GM21367 (cell line): ENCODE data around the gene UBE2QL1.

Source experiments
- ATAC-seq: cut with Tn5 transposase; IDR thresholded peaks from one replicate; pipeline ENCODE4 v1.9.1; 2021; ENCODE audit not compliant: unreplicated experiment

The UBE2QL1 gene

DNA sequence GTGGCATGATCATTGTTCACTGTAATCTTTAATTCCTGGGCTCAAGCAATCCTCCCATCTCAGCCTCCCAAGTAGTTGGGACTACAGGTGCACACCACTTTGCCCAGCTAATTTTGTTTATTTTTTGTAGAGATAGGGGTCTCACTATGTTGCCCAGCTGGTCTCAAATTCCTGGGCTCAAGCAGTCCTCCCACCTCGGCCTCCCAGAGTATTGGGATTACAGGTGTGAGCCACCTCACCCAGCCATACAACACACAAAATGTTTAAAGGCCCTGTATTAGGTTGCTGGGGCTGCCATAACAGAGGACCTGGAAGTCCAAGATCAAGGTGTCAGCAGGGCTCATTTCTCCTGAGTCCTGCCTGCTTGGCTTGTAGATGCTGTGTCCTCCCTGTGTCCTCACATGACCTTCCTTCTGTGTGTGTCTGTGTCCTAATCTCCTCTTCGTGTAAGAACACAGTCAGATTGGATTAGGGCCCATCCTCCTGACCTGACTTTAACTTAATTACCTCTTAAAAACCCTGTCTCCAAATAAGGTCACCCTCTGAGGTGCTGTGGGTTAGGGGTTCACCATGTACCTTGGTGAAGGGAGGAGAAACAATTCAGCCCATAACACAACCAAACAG lies 5.4 kb downstream of the UBE2QL1 start:
- ATAC-seq = no peak

DNA sequence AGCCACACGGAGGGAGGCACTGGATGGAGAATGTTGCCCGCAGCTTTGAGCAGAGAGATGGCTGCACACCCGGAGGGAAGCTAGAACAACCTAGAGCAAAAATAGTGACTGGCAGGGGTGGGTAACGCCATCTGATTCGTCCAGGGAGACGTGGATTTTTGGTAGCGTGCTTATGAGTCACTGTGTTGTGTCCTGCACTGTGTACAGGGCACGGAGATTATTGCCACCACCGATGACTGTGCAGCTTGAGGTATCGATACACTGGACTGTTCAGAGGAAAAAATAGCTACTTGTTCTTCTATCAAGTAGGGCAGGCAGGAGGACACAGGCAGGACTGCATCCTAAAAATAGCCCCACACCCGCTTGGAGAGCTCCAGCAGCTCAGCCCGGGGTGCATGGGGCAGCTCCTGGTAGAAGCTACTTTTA lies 6.0 kb downstream of the UBE2QL1 start:
- no peak for ATAC-seq

DNA sequence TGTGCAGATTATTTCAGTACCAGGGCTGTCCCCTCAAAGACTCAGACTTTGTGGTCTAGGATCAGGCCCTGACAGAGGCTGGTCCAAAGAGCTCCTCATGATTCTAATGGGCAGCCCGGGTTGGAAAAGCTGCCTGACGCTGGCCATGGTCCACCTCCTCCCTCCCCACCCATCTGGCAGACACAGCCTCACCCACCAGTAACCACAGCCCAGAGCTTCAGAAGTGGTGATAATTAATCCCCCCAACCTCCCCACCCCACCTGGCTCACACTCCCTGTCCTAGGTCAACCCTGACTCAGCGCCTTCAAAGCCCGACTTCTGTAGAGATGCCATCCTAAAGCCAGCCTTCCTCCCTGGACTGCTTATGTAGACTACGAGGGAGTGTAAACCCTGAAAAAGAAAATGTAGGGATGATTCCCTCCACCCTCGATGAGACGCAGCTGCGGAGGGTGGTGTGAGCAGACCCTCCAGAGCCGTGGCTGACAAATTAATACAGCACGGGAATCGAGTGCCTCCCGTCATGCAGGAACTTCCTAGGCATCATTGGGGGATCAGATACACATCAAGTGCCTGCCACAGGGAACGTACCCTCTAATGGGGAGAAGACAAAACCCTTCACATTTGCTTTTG lies 7.0 kb downstream of the UBE2QL1 start:
- ATAC-seq = no peak

DNA sequence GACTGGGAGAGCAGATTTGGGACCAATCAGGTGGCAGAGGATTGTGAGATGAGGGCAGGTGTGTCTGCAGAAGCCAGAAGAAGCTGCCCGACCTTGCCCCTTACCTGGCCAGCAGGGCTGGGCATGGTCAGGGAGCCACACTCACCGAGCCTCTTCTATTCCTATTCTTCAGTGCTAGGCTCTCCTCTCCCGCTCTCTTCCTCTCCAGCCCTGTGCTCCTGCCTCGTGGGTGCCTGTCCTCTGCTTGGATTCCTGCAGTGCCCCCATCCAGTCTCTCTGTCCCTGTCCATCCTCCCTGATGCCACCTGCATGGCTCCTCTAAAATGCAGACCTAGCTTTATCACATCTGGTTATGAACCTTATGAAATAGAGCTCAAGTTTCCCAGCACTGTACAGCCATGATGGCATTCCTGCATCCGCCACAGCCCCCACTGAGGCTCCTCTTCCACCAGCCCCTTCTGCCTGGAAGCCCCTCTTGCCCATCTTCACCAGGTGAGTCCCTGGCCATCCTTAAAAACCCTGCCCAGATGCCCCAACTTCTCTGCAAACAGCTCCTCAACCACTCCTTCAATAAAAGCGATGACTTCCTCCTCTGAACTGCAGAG lies 8.2 kb downstream of the UBE2QL1 start:
- ATAC-seq = no peak

DNA sequence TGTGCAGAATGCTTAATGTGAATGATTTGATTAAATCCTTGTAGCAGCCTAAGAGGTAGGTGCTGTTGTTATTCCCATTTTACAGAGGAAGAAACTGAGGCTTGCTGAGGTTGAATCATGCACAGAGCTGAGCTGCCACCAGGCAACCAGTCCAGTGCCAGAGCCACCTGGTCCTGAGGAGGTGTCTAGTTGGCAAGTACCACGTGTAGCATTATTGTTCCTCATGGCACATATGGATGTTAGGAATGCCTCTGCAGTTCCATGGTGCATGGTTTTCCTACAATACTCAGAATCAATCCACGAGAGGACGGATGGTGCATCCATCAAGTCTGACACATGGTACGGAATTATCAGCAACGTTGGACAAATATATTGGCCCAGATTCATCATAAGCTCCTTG lies 8.9 kb downstream of the UBE2QL1 start:
- no peak for ATAC-seq

DNA sequence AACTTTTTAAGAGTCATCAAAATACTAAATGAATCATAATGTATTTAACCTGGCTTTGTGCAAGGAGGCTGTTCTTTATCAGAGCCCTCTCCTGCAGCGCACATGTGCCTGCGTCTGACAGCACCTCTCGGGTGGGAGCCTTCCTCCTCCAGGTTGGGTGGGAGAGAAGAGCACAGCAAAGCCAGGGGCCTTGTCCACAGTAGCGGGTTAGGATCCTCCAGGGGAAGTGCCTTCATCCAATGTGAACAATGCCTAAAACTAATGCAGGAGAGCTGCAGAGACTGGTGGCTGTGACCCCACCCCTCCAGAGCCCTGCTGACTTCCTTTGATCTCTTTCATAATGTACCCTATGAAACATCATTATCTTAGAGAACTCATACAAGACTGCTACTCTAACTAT lies 10.2 kb downstream of the UBE2QL1 start:
- no peak for ATAC-seq

DNA sequence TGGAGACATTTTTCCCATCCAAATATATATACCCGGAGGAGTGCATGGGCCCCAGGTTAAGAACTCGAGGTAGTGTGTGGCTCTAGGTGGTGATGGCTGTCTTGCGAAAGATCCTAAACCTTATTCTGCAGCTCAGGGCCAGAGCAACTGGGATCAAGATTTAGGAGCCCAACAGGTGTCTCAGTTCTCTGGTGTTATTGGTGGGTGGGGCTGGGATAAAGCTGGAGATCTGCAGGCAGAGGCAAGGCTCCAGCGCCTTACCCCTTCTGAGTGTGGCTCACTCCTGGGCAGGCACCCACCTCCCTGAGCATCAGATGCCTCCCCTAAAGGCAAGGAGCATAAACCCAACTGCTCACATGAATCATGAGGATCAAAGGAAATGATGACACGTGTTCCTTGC lies 11.2 kb downstream of the UBE2QL1 start:
- no peak for ATAC-seq

DNA sequence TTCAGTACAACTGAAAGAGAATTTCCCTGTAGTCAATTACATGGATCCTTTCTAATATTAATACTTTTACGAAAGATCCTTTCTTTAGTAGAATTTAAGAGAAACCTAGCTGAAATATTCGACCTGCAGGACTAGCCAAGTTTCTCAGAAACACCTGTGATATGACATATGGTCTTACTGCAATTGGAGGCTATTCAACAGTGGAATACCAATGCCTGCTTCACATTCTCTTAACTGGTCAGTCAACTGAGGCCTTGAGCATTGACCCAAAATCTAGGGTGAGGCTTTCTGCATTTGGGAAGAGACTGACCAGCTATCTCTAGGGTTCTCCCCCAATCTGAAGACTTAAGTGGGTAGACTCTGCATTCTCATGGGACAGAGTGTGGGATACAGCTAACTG lies 12.3 kb downstream of the UBE2QL1 start:
- no peak for ATAC-seq

DNA sequence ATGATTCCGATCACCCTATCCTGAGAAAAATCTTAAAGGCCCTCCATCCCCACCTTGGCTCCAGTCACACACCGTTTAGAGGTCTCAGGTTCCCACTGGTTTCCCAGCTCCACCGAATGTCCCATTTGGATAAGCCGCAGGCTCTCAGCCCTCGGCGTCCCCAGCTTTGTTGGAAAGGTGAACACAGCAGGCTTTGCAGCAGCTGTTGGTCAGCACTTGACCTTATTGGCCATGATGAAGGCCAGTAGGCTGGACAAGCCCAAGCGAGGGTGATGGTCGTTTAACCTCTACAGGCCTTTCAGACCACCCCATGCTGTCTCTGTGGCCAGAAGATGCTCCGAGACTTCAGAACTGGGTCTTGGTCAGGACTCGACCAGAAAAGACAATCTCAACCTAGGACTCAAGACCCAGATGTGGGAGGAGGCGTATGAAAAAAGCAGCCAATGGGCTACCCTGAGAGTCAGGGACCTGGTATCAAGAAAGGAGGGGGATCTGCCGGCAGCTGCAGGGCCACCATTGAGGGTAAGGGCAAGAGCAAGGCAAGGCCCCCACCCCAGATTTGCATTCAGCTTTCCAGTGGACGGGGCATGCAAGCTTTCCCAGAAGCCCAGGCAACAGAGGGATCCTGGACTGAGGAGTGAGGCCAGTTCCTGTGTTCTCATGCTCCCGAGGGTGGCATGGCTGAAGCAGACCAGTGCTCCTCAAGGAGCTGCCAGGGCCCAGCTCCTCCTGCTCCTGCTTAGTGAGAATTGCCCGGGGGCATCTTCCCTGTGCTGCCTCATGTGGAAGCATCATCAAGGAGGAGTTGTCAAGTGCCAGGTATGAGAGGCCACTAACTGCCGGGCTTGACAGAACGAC lies 13.4 kb downstream of the UBE2QL1 start:
- no peak for ATAC-seq

DNA sequence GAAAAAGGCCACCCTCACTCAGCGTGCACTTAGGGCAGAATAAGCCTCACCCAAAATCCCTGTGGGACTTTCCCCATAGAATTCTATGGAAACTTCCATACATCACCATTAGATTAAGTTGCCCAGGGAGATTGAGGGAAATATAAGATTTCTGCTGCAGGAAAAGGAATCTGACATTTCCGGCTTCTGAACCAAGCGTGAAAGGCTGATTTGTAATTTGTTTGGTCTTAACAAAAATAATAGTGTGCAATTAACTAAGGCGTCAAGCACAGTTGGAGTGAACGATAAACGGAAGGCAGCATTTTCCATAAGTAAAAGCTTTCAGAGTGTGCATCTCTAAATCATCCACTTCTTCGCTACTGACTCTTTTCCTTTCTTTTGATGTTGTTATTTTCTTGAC lies 14.0 kb downstream of the UBE2QL1 start:
- no peak for ATAC-seq

DNA sequence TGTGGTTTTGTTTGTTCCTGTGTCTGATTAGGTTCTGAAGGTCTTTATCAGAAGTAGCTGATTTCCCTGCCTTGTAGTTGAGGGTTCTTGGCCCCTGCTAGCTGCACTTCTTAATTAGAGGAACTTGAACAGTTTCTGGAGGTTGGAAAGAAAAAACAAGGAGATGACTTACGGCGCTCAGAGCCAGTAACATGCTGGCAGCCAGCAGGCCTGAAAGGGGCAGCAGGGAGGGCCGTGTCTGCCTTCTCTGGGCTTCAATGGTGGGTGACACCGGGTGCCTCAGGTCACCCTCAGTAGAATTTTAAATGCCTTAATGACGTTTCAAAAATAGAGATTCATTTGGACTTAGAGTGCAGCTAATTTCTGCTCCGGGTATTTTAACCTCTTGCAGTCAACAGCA lies 15.8 kb downstream of the UBE2QL1 start:
- ATAC-seq = no peak

DNA sequence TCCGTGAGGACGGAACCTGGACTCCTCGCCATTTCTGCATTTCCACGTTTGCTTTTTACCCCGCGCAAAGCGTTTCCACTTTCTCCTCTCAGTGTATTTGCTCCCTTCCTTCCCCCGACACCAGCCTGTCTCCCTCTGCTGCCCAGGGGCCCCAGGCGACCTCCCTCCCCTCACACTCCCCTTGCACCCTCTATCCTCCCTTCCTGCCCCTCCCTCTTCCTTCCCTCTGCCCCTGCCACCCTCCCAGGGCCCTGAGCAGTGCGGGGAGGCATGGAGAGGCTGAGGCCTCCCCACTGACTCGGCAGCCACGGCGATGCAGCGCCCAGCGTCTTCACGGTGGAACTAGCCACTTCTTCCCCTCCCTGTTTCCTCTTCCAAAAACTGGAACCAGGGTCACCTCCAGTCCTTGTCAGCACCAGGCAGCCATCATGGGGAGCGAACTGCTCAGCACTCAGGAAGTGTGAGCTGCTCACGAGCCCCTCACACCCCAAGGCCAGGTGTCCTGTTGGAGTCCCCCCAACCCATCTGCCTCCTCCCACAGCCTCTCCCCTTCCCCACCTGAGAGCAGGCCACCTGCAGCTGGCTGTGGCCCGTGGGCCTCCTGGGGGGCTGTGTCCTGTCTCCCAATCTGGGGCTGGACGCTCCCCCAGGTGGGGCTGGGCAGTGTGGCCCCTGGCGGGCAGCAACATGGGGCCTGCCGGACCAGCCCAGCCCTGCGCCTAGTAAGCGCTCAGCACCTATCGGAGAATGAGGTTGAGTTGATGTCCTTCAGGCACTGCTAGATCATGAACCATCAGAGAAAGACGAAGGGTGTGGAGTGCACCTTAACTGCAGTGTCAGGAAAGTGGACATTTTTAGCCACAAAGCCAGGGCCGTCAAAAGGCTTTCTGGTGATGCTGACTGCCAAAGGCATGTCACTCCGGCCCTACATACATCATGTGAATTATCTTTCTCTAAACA lies 17.5 kb downstream of the UBE2QL1 start:
- ATAC-seq = no peak

DNA sequence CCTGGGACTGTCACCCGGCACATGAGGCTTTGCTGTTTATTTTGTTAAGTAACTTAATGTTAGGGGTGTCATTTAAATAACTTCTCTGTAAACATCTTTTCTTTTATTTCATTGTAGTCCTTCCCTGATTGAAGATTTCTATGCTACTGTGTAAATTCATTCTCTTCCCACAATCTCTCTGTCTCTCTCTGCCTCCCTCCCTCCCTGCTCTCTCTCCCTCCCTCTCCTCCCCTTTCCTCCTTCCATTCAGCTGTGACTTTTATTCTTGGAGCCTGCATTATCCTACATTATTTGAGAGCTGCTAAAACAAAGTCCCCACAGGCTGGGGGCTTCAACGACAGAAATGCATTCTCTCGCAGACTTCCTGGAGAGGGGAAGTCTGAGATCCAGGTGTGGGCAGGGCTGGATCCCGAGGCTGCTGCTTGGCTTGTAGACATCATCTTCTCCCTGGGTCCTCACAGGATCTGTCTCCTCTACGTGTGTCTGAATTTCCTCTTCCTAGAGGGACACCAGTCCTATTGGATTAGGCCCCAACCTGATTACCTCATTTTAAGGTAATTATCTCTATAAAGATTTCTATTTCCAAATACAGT lies 18.4 kb downstream of the UBE2QL1 start:
- no peak for ATAC-seq

DNA sequence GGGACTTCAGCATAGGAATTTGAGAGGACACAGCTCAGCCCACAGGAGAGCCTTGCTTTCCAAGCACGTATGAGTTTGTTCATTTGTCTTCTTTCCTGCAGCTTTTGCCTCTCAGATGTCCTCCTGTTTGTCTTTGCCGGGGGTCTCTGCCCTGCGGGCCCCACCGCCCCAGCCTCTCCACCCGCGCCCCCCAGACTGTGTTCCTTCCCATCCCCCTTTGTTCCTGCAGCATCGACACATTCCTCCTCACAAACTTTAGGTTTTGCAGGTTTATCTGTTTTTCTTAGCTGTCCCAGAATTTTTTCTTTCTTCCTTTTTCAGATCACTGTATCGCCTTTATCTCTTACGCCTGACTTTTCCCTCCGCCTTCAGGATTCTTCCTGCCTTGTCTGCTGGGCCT lies 18.9 kb downstream of the UBE2QL1 start:
- ATAC-seq = no peak

DNA sequence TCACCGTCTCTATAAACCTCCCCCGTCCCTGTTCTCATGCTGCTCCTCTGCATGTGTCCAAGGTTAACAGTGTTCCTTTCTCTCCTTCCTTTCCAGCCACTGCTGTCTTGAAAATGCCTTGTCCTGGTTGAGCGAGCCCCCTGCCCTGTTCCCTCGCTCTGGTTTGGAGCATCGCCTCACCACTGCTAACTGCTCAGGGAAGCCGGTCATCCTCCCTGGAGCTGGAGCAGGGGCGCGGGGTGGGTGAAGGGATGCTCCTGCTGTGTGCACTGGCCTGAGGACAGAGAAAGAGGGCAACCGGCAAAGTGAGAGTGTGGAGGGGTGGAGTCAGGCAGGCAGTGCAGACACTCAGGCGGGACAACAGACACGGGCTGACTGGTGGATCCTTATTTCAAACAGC lies 19.4 kb downstream of the UBE2QL1 start:
- no peak for ATAC-seq

DNA sequence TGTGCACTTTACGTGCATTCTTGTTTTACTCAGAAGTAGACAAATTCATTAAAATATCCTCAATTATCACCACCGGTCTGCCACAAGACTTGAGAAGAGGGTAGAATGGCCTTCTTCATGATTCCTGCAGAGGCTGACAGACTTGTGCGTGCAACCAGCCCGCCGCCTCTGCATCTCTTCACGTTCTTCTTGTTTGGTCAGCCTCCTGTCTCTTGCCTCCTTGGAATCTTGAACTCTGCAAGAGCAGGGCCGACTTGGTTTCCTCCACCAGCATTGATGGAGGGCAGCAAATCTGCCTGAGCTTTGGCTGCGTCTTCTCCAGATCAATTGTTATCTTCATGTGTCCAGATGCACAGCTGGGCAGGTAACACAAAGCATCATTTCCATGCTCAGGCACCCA lies 20.2 kb downstream of the UBE2QL1 start:
- no peak for ATAC-seq

DNA sequence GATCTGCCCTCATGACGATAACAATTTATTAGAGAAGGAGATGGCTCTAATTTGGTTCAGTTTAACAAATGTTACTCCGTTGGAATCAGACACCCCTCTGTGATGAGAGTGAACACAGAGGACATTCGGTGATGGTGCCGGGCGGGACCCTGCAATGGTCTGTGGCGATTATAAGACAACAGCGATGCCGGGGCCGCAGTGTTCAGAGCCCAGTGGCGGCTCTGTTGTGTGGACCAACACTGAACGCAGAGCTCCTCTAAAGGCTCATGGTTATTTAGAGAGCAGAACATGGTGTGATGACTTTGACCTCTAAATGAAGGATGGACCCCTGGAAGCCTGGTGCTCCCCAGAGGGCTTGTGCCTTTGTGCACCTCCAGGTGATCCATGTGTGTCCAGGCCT lies 21.2 kb downstream of the UBE2QL1 start:
- ATAC-seq = no peak

DNA sequence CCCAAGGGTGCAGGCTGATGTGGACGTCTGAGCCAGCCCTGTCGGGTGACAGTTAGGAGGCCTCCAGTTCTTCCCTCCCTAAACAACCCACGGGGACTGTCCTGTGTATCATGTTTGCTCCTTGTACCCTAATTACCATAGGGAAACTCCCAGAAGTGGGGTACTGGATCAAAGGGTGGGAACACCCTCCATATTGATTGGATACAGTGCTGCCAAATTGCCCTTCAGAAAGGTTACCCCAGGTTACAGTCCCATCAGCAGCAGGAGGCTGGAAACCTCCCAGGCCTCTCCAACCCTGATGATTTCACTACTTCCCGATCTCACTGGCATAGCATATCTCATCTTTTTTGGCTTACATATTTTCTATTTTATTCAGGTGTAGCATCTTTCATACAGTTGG lies 22.0 kb downstream of the UBE2QL1 start:
- no peak for ATAC-seq

DNA sequence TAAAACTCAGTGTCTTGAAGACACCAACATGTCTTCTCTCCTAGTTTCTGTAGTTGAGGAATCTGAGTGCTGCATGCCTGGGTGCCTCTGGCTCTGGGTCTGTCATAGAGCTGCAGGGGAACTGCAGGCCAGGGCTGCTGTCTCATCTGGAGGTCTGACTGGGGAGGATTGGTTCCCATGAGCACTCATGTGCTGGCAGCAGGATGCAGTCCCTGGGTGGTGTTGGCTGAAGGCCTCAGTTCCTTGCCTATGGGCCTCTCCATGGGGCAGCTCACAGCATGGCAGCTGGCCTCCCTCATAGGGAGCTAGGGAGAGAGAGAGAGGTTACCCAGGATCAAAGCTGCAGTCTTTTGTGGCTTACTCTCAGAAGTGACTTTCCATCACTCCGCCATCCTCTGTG lies 22.6 kb downstream of the UBE2QL1 start:
- no peak for ATAC-seq

DNA sequence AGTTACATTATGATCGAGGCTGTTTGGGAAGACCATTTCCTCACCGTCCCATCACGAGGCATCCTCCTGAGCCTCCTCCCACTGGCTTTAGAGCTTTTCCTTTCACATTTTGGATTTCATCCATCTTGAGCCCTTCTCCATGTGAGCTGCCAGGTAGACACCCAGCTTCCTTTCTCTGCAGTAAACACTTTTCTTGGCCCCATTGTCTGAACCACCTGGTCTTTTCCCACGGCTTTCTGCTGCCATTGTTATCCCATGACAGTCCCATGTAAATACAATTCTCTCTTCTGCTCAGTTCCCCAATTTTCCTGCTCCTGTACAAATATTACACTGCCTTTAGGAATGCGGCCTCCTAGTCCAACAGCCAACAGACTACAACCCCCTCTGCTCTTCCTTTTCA lies 24.1 kb downstream of the UBE2QL1 start:
- ATAC-seq = no peak
